Lung microvascular endothelial cell (primary cell): ENCODE results near the gene UXS1. TPM values are rescaled to one million over a fixed set of nuclear protein-coding genes. Genes with fewer than 3 reads are reported as not detected.

ENCODE experiments used
- DNase-seq, 2 donors: peaks; one replicate each; pipeline versions ENCODE4 v3.0.0 to v3.0.0-alpha.2; 2010; ENCODE audit warnings: low read depth in 2 of 2
- total RNA-seq: library from RNA; depleted of rRNA; stranded (reverse); fragments of >200 nt; gene quantifications from 2 replicates; pipeline ENCODE4 v1.2.1, GENCODE V29; 2014

UXS1 gene
- total RNA-seq, 1 donor from 2014 or later: 28.0 TPM

DNA sequence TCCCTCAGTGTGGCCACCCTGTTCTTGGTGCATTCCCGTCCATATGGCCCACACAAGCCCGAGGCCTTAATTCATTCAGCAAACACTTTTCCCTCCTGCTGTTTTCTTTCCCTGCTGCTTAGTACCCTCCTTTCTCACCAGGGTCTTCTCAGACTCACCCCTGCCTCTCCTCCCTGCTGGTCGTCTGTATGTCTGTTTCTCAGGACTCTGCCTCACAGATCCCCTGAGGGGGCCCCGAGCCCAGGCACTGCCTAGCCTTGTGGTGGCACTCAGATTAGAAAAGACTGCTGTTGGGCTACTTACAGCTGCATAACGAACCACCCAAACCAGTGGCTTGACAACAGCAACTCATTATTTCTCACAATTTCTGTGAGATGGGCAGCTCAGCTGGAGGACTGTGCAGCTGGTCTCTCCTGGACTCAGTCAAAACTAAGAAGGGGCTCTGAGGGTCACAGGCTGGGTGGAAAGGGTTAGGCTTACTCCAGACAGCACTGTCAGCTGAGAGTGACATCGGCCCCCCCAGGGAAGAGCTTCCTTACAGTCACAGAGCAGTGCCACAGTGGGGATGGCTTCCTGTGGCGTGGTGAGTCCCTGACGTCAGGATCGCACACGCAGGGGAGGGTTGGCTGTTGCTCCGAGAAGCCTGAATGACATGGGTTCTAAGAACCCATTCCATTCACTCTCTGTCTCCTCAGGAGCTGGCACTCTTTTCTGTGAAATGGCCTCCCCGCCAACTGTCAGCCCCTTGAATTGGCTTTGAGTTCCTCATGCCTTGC lies 139.0 kb downstream of the UXS1 start:
- DNase-seq: no peak

DNA sequence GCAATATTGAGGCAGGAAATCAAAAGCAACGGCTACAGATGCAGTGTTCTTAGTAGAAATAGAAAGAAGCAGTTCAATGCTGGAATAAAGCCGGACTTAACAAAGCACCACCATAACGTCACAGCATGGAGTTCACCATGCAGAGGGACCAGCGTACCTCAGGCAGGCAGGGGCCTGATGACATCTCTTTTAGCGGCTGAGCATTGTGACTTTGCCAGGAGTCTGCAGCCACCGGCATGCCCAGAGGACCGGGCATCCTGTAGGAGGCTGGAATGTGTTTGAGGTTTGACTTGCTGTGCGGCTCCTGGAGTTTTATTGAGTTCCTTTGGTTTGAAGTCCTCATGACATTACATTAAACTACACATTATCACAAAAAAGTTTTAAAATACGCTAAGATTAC lies 139.8 kb downstream of the UXS1 start:
- no peak for DNase-seq

DNA sequence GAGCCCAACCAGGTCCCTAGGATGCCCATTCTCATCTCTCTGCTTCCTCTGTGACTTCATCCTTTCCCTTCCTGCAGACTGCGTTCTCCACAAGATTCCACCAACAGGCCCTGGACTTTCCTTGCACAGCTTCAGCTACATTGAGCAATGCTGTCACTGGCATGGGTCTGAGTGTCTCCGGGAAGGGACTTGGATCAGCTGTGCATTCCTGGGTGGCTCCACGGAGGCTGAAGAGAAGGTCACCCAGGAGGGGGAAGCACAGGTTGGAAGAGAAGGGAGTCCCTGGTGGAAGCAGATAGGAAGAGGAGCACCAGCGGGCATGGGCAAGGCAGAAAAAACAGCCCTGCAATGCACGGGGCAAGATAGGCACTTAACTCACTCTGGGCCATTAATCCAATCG lies 140.5 kb downstream of the UXS1 start:
- DNase-seq: no peak

DNA sequence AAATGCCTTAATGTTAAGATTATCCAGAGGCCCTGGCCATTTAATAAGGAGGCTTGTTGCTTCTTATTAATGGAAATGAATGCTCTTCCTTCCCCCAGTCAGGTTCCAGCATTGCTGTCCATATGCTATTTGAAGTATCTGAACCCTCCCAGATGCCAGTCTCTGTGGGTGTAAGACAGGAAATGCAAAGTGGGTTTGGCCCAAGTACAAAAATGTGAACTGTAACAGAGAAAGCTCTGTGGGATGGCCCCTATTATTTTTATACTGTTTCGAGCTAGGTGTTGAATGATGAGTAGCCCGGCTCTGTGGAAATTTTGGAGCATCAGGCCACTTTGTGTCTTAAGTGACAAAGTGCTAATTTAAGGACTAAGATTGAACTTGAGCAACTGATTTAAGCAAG lies 141.0 kb downstream of the UXS1 start:
- no peak for DNase-seq

DNA sequence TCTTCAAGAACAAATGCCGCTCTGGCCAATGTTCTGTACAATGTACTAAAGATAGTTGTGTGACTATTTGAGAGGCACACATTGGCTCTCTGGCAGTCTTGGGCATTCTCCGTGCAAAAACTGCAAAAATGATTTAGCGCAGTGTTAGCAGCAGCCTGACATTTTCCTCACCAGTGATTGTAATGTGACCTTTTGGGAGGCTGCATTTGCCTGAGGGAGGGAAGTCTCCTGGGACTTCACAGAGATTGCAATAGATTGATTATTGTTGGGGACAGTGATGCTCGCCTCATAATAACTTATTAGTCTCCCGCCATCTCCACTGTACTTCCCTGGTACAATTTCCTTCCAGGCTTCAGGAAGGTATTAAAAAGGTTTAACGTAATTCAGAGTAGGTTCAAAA lies 149.2 kb downstream of the UXS1 start:
- no peak for DNase-seq

DNA sequence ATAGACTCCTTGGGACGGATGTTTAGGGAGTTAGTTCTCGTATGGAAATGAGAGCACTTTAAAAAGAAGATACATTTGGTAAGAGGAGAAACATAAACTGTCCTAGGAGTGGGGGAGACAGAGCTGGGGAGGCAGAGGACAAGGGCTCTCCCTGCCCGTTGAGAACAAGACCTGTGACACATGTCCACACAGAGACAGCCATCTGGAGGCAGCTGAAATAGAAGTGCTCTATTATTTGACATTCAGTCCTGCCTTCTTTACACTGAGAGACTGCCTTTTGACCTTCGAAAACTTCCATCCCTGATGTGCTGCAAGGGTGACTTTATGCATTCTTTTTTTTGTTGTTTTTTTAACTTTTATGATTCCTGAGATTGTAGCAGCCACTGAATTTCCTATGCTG lies 150.1 kb downstream of the UXS1 start:
- no peak for DNase-seq
